ENCODE measurements around the gene USP17L30. TPM values are rescaled to one million over a fixed set of nuclear protein-coding genes. Genes with fewer than 3 reads are reported as not detected.

The USP17L30 gene
- total RNA-seq, 1 experiment from 2014 or later = not detected

GRCh38 chr4:9409793-9410192 is 46.9 kb downstream of the USP17L30 start:
- no peak overlapping the region for H3K23ac ChIP-seq (ENCODE audit: insufficient read length, low read depth, low read length)
- H3K36me3 Mint-ChIP-seq (ENCODE audit: insufficient read depth in 1 of 3, low read depth in 3 of 3) = peaks cover 0 to 2% (median 0%) of the 10 kb centered on the region in 3 experiments; a peak in 1 of 7 replicates
- no peak overlapping the region for H2AFZ ChIP-seq (ENCODE audit: low read length)
- WGBS (ENCODE audit: extremely low coverage, insufficient read length, low lambda C conversion rate) = no CpG with 5 or more reads among the region's 13 CpGs
- no peaks in the 10 kb centered on the region for H3K27me3 ChIP-seq (ENCODE audit: insufficient read depth, low read length)
- no peak overlapping the region for H2BK120ac ChIP-seq (ENCODE audit: low read depth, low read length, poor library complexity, severe bottlenecking)
- H3K9me3 Mint-ChIP-seq = peaks cover 55 to 56% of the 10 kb centered on the region in 2 experiments
- no peak overlapping the region for H4K91ac ChIP-seq (ENCODE audit: insufficient read length, low read depth, low read length)
- no peak overlapping the region for H4K5ac ChIP-seq (ENCODE audit: insufficient read length, low read depth, low read length)
- no peak overlapping the region for H3K18ac ChIP-seq (ENCODE audit: insufficient read length, low read depth, low read length)
- H2BK5ac ChIP-seq (ENCODE audit: insufficient read length, low read length) = no peak overlapping the region
- H3K4me2 ChIP-seq (ENCODE audit: insufficient read depth, insufficient read length, low read length) = no peak overlapping the region
- no peak overlapping the region for H2BK12ac ChIP-seq (ENCODE audit: insufficient read length, low read depth, low read length)
- no peak overlapping the region for H3K56ac ChIP-seq (ENCODE audit: insufficient read length, low read depth, low read length)
- H3K4me1 ChIP-seq (ENCODE audit: insufficient read depth, low read length) = no peaks in the 10 kb centered on the region
- H3K14ac ChIP-seq (ENCODE audit: insufficient read depth, low read length) = no peak overlapping the region
- no peaks in the 10 kb centered on the region for H3K9me3 ChIP-seq (ENCODE audit: control insufficient read depth, low read depth, low read length)
- no peak overlapping the region for H2BK20ac ChIP-seq (ENCODE audit: low read depth, low read length, poor library complexity, severe bottlenecking)
- DNase-seq = no peak
- H3K23me2 ChIP-seq (ENCODE audit: insufficient read length, low read depth, low read length, poor library complexity, severe bottlenecking) = no peaks in the 10 kb centered on the region
- no peak overlapping the region for H3K4me3 Mint-ChIP-seq
- no peaks in the 10 kb centered on the region for H3K79me1 ChIP-seq (ENCODE audit: insufficient read depth, low read depth, low read length, poor library complexity, severe bottlenecking)
- no peak overlapping the region for H3K4ac ChIP-seq (ENCODE audit: low read depth, low read length)
- H3K27me3 Mint-ChIP-seq (ENCODE audit: low read depth) = no peaks in the 10 kb centered on the region; the same call in 1 of the 2 replicates
- no peak for TF ChIP-seq CTCF (conservative IDR thresholded peaks at IDR 0.05)
- no peak overlapping the region for H3K27ac Mint-ChIP-seq
- H3K9ac ChIP-seq (ENCODE audit: extremely low read depth, insufficient read length, low read length) = no peak overlapping the region
- H2AK5ac ChIP-seq (ENCODE audit: insufficient read length, low read length) = no peak overlapping the region
- no peak overlapping the region for H3K27ac ChIP-seq (ENCODE audit: insufficient read length, low read depth, low read length)
- H3K79me2 ChIP-seq (ENCODE audit: insufficient read depth, low read length) = no peaks in the 10 kb centered on the region
- H4K20me1 ChIP-seq (ENCODE audit: control insufficient read depth, insufficient read depth, insufficient read length) = no peaks in the 10 kb centered on the region
- H2BK15ac ChIP-seq (ENCODE audit: low read depth, low read length) = no peak overlapping the region
- H3T11ph ChIP-seq (ENCODE audit: low read length) = no peak overlapping the region
- H4K8ac ChIP-seq (replicated peaks; ENCODE audit: insufficient read length, low read depth, low read length) = no peak overlapping the region
- H3K4me1 Mint-ChIP-seq = no peaks in the 10 kb centered on the region

Other genes starting within 250 kb of the USP17L30 start
- not detected in 2 replicates for gene FAM90A26, start 192.7 kb upstream of the USP17L30 start, total RNA-seq (2021)
- not detected in 2 replicates for gene USP17L10, start 152.5 kb upstream of the USP17L30 start, total RNA-seq (2021)
- not detected in 2 replicates for gene USP17L11, start 147.7 kb upstream of the USP17L30 start, total RNA-seq (2021)
- not detected in 2 replicates for gene USP17L12, start 143.0 kb upstream of the USP17L30 start, total RNA-seq (2021)
- not detected in 2 replicates for gene USP17L13, start 138.2 kb upstream of the USP17L30 start, total RNA-seq (2021)
- not detected in 2 replicates for gene USP17L15, start 128.7 kb upstream of the USP17L30 start, total RNA-seq (2021)
- not detected in 2 replicates for gene USP17L17, start 119.2 kb upstream of the USP17L30 start, total RNA-seq (2021)
- not detected in 2 replicates for gene USP17L18, start 114.5 kb upstream of the USP17L30 start, total RNA-seq (2021)
- gene USP17L19, start 109.8 kb upstream of the USP17L30 start, total RNA-seq (2021) = not detected in 2 replicates
- not detected in 2 replicates for gene USP17L20, start 105.0 kb upstream of the USP17L30 start, total RNA-seq (2021)
- not detected in 2 replicates for gene USP17L21, start 100.3 kb upstream of the USP17L30 start, total RNA-seq (2021)
- not detected in 2 replicates for gene USP17L22, start 95.5 kb upstream of the USP17L30 start, total RNA-seq (2021)
- not detected in 2 replicates for gene USP17L24, start 38.0 kb upstream of the USP17L30 start, total RNA-seq (2021)
- gene USP17L25, start 33.2 kb upstream of the USP17L30 start, total RNA-seq (2021) = not detected in 2 replicates
- gene USP17L26, start 28.5 kb upstream of the USP17L30 start, total RNA-seq (2021) = not detected in 2 replicates
- not detected in 2 replicates for gene USP17L5, start 23.7 kb upstream of the USP17L30 start, total RNA-seq (2021)
- not detected in 2 replicates for gene USP17L27, start 19.0 kb upstream of the USP17L30 start, total RNA-seq (2021)
- gene USP17L28, start 14.2 kb upstream of the USP17L30 start, total RNA-seq (2021) = not detected in 2 replicates
- gene USP17L29, start 9.5 kb upstream of the USP17L30 start, total RNA-seq (2021) = not detected in 2 replicates
- gene DEFB131A, start 81.3 kb downstream of the USP17L30 start, total RNA-seq (2021) = not detected in 2 replicates